HL-60/S4 treated with retinoic acid at 250 ng/mL for 4 days and 3 days (cell line): ENCODE measurements around the gene LAMA5.

ENCODE experiments used
- in situ Hi-C: fragments of 300-500 bp; cut with MboI; formaldehyde crosslinking; loops from 2 replicates; pipeline ENCODE4 v1.7.0; 2022; ENCODE audit warnings: low sequenced_read_pairs

Gene LAMA5

DNA sequence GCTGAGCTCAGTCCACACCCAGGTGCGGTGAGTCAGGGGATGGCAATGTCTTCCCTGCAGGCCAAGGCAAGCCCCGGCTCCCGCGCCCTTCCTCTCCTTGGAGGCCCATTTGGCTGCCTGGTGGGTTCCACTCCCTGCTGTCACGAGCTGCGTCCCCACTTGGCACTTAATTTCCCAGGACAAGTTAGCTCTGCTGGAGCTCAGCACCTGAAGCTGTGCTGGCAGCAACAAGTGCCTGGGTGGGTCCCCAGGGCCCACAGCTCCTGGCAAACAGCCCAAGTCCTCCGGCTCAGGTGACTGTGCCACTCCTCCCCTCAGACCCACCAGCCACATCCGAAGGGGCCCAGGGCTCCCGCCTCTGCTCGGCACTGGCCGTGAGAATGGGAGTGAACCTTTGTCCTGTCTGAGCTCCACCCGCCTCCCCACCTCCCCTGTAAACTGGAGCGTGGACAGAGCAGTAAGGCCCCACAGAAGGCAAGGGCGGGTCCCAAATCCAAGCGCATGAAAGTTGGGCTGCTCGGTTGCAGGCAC lies 16.9 kb downstream of the LAMA5 start:
- in situ Hi-C loops, result no loop called here

DNA sequence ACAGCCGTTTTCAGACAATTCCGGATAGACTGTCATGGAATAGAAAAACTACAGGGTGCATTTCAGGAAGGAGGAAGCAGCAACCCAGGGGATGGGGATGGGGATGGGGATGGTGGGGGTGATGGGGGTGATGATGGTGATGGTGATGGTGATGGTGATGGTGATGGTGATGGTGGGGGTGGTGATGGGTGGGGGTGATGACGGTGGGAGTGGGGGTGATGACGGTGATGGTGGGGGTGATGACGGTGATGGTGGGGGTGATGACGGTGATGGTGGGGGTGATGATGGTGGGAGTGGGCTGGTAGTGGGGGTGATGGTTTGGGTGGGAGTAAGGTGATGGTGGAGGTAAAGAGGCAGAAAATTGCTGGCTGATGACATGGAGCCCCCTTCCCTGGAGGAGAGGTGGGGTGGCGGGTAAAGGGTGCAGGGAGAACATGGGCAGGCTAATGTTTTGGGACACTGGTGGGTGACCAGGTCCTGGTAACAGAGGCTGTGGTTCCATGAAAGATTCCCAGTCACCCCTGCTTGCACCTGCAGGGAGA lies 17.5 kb downstream of the LAMA5 start:
- in situ Hi-C loops, result no loop called here

DNA sequence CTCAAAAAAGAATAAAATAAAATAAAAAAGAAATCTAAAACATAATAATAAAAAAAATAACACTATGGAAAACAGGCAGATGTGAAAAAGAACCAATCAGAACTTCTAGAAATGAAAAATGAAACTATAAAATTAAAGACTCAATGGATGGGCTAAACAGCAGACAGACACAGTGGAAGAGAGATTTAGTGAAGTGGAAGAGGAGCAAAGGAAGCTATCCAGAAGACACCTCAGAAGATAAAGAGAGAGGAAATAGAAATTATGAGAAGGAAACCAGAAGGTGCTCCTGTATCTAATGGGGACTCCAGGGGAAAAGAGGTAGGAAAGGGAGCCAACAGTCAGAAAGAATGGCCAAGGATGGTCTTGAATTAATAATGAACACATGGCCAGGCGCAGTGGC lies 18.5 kb downstream of the LAMA5 start:
- in situ Hi-C loops, result no loop called here

DNA sequence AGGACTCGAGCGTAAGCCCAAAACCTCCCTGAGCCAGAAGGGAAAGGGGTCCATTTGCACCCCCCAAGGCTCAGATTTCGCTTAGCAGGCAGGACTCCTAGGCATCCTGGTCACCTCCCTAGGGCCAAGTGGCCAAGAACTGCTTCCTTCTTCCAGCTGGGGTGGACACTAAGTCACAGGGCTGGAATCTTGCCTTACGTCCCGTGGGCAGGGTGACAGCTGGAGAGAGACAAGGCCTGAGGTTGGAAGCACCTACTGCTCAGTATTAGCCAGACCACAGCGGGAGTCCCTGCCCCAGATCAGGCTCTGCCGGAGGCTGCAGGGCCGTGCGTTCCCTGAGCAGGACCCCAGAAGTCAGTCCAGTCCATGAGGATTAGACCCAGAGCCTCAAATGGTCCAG lies 19.7 kb downstream of the LAMA5 start:
- in situ Hi-C loops, result no loop called here

DNA sequence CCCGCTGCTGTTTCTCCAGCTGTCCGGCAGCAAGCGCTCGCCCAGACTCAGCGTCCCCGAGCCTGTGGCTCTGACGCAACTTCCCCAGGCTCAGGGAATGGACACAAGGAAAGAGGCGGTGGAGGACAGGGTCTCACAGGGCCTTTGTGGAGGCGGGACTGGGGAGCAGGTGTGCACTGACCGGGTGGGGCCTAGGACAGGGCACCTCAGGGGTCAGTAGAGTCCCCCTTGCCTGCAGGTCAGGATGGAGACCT lies 20.0 kb downstream of the LAMA5 start:
- in situ Hi-C loops, result no loop called here

DNA sequence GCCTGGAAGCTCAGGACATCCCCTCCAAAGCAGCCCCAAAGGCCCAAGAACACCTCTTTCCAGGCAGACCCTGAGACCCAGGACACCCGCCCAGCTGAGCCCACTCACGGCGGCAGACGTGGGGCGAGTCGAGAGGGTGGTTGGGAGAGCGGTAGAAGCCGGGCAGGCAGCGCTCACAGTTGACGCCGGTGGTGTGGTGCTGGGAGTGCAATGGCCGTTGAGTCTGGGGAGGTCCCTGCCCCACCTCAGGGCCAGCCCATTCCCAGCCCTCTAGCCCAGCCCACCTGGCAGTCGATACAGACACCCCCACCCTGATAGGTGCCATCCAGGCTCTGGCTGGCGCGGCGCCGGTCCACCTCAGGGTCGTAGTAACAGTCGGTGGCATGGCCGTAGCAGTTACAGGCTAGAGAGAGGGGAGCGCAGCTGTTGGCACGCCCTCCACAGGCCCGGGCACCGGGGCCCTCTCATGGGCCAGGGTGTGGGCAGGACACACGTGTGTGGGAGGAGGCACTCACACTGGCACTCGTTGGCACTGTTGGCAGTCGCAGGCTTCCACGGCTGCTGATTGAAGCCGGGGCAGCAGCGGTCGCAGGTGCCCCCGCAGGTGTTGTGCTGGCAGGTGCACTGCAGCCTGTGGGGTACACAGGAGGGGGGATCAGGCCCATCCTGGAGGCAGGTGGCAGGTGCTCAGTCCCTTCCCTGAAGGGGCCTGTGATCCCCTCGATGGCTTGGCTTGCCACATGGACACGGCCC lies 20.5 kb downstream of the LAMA5 start:
- in situ Hi-C loops, result no loop called here

DNA sequence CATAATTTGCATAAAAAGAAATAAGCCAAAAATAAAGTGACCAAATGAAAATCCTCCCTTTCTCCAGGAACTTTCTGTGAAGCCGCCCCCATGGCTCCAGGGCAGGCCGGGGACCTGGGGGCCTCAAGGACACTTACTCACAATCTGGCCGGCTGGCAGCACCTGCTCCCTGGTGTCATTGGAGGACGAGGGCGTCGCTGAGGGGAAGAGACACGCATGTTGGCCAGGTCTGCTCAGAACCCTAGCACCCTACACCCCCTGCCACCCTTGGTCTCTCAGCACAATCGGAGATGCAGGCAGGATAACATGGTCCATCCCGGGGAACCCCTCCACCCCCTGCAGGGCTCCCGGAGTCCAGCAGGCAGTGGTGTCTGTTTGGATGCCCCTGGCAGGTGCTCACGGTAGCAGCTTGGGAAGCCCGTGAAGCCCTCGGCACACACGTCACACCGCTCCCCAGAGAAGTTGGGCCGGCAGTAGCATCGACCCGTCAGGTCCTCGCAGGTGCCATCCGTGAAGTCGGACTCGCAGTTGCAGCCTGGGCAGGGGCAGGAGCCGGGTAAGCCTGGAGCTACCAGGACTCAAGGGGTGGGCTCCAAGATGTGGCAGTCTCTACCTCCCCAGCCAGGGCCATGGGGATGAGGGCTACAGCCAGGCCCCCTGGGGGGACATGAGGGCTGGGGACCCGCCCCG lies 21.3 kb downstream of the LAMA5 start:
- in situ Hi-C loops, result no loop called here

DNA sequence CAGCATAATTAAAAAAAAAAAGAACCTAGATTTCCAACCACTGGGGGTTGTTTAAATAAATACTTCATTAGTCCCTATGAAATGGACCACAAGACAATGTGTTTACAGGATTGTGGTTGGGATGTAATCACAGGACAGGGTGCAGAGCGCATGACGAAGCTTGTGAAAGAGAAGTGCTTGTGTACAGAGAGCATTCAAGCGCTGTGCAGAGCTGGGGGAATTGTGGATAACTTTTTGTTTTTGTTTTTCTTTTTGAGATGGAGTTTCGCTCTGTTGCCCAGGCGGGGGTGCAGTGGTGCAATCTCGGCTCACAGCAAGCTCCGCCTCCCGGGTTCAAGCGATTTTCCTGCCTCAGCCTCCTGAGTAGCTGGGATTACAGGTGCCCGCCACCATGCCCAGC lies 22.3 kb downstream of the LAMA5 start:
- in situ Hi-C loops, result no loop called here

DNA sequence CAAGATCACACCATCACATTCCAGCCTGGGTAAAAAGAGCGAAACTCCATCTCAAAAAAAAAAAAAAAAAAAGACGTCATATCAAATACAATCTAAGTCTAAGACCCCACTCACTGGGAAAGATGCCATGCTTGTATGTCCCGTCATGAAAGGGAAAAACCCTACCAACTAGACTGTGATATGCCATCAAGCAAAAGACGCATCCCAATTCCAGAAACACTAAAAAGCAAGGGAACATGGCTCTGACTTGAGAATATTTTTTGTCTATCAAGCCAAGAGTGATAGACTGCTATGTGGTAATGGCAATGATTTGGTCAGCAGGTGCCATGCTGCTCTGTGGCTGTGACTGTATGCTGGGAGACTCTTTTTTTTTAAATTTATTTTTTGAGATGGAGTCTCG lies 23.0 kb downstream of the LAMA5 start:
- in situ Hi-C loops, result no loop called here

DNA sequence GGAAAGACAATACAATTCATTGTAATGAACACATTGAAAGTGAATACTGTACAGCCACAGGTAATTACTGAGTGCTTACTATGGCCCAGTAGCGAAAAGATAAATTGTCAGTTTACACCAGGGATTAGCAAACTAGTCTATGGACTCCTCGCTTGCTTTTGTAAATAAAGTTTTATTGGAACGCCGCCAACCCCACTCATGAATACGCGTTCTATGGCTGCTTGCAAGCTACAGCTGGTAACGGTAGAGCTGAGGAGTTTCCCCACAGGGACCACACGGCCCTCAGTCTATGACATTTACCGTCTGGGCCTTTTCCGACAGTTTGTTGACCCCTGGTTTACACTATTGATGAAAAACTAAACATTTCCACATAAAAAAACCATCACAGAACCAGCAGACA lies 24.2 kb downstream of the LAMA5 start:
- in situ Hi-C loops, result no loop called here

DNA sequence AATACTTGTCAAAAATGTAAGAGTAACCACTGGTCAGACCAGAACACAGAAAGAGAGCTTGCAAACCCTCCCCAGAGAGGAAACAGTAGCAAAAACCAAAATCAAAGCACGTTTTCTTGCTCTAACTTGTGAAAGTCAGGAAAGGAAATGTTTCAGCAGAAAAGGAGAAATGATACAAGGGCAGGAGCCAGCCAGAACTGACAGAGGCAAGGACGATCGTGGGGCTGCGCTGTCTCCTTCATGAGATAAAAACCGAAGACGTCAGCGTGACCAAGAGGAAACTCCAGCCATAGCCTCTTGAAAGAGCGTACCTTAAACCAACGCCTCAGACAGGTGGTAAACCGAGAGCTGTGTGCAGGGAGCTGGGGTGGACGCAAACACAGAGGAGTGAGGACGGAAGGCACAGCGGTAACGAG lies 27.5 kb downstream of the LAMA5 start:
- in situ Hi-C loops, result no loop called here

DNA sequence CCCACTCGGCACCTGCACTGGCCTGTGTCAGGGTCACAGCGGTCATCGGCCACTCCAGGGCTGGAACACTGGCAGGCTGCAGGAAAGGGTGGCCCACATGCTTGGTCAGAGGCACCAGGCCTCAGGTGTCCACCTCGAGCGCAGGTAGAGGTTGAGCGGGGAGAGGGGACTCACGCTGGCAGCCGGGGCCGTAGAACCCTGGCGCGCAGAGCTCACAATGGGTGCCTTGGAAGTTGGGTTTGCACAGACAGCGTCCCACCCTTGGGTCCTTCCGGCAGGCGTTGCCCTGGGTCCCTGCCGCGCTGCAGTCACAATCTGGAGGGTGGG lies 28.9 kb downstream of the LAMA5 start:
- in situ Hi-C loops, result no loop called here

DNA sequence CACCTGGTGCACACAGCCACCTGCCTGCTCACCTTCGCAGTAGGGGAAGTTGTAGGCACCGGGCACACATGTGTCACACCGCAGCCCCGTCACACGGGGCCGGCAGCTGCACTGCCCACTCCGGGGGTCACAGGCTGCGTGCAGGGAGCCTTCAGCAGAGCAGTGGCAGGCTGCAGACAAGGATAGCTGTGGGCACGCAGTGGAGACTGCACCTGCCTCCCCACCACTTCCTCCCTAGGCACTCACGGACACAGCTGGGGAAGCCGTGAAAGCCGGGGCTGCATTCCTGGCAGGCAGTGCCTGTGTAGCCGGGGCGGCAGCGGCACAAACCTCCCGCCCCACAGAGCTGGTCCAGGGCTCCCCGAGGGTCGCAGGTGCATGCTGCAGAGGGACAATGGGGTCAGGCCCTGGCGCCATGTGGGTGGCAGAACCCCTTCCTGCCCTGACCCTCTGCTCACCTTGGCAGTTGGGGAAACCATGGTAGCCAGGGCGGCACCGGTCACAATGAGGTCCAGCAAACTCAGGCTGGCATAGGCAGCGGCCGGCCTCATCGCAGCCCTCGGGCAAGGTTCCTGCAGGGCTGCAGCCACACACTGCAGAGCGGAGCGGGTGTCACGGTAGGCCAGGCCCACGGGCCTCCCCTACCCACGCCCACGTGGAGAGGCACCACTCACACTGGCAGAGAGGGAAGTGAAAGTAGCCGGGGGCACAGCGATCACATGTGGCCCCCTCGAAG lies 29.4 kb downstream of the LAMA5 start:
- in situ Hi-C loops, result no loop called here

DNA sequence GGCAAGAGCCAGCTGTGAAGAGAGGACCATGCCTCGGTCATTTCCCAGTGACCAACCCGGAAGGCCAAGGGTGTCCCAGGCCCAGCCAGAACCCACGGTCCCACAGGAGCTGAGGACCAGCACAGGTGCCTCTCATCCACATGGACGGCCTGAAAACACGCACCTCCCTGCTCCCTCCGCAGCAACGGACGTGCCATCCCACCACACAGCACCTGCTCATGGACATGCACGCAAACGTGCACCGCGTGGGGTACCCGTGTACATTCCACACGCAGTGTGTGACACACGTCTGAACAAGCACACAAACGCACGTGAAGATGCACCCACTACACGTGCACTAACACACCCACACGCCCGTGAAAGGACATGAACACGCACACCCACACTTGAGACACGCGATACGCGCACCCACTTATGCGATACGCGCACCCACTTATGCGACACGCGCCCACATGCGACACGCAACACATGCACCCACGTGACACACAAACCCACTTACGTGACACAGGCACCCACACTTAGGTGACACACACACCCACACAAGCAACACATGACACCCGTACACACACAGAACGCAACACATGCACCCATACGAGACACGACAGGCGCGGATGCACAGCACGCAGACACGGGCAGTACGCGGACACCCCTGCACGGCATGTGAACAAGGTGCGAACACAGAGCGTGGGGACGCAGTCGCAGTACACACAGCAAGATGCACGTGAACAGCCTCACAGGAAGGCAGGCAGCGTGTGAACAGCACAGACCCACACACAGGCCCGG lies 30.1 kb downstream of the LAMA5 start:
- in situ Hi-C loops, result no loop called here

DNA sequence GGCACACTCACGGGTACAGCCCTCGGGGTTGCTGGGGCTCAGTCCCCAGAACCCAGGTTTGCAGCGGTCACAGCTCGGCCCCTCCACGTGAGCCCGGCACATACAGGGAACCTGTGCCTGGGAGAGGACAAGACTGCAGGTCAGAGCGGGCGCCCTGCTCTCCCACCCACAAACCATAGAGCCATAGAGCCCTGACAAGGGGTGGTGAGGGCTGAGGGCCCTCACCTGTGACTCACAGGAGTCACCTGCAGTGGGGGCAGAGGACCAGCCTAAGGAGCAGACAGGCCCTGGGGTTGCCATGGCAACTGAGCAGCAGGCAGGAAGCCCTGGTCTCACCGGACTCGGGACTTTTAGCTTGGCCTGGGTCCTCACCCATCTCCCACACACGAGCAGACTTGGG lies 30.8 kb downstream of the LAMA5 start:
- in situ Hi-C loops, result no loop called here

DNA sequence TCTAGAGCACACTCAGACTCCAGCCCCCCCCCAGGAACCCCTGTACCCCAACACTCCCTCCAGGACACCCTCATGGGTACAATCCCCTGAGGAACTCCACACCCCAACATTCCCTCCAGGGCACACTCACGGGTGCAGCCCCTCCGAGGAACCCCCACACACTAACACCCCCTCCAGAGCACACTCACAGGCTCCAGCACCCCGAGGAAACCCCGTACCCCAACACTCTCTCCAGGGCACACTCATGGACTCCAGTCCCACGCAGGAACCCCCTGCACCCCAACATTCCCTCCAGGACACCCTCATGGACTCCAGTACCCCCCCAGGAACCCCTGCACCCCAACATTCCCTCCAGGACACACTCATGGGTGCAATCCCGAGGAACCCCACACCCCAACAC lies 31.6 kb downstream of the LAMA5 start:
- in situ Hi-C loops, result no loop called here

DNA sequence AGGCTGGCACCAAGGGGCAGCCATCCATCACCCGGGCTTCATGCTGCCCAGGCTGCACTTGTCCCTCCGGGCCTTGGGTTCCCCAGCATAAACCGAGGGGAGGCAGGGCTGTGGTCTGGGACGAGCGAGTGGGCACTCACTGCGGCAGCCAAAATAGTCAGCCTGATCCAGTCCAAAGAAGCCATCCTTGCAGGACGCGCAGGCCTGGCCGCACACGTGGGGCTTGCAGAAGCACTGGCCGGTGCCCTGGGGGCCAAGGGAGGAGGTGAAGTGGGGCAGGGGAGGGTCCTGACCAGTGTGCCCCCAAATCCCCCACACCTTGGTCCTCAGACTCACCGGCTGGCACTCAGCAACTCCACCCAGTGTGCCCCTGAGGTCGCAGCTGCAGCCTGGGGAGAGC lies 32.2 kb downstream of the LAMA5 start:
- in situ Hi-C loops, result no loop called here

DNA sequence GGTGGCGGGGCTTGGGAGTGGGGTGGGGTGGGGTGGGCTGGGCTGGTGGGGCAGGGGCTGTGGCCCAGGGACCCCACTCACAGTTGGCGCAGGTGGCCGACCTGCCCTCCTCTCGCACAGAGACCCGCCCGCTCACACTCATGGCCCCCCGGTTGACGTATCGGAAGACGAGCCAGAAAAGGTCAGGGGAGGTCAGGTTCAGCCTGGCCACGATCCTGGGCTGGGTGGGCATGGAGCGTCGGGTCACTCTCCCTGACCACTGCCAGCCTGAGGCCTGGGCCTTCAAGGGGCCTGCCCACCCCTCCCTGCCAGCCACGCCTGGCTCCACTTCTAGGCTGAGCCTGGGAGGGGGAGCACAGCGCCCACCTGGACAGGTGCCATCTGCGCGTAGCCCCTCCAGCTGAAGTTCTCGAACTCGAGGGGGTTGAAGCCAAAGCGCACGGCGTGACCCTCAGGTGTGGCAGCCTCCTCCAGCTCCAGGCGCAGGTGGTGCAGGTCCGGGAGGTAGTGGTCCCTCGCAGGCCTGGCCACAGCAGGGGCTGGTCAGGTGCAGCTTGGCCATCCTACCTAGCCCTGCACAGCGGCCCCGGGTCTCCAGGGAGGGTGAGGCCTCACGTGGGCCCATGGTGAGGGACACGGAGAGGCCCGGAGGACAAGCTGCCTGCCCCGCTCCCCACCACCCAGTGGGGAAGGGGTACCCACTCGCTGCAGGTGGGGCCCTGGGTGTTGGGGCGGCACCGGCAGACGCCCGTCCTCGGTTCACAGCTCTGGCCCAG lies 33.1 kb downstream of the LAMA5 start:
- in situ Hi-C loops, result no loop called here

DNA sequence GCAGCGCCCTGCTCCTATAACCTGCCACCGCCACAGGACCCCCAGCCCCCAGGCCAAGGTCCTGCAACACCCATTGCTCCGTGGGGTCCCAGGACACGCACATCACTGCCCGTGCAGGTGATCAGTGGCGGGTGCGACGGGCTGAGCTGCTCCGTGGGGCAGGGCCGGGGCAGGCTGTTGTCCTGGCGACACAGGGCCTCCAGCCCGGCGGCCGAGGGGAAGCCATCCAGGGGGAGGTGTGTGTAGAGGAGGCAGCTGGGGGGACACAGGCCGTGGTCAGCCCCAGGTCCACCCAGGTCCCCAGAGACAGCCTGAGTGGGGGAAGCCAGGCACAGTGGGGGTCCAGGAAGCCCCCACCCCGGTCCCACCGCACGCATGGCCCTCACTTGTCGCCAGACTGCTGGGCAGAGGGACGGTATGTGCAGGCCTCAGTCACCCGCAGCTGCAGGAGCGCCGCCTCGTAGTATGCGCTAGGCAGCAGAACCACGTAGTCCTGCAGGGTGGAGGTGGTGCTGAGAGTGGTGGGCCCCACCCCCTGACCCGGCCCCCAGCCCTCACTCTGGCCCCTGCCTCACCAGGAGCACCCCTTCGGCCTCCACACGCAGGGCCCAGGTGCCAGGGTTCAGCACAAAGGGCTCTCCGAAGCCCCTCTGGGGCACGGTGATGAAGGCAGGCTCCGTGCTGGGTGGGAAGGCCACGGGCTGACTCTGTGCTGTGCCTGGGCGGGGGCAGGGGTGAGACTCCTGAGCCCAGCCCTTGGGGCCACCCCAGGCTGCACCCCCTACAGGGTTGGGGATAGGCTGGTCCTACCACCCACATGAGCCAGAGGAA lies 33.9 kb downstream of the LAMA5 start:
- in situ Hi-C loops, result no loop called here

DNA sequence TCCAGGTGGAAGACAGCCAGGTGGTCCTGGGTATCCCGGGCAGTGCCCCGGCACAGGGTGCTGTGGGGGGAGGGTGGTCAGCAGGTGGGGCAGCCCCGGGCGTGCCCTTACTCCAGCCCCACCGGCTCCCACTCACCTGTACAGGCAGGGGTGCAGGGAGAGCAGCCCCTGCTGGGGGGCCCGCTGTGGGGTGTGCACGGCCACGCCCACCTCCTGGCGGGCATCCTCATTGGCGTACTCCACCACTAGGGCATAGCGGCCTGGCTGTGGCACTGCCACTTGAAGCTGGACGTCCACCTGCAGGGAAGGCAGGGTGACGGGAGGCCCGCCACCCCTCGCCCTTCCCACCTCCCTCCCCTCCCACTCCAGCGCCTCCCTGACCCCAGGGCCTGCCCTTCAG lies 34.7 kb downstream of the LAMA5 start:
- in situ Hi-C loops, result no loop called here
